ENCODE measurements around the gene NSDHL.

GRCh38 chrX:152798945-152799344 lies 31.9 kb upstream of the NSDHL start:
- TF ChIP-seq CTCF (IDR thresholded peaks at IDR 0.05) (no peak), POLR2A (IDR thresholded peaks at IDR 0.05) (no peak), EP300 (IDR thresholded peaks at IDR 0.05) (no peak), POLR2AphosphoS5 (IDR thresholded peaks at IDR 0.05) (no peak)

All from sigmoid colon (tissue), 4 donors.